ENCODE measurements around the gene KRTAP5-11.
"Not testable (repeated sequence)": the region's sequence is repeated elsewhere in the genome, so short reads cannot be mapped to it uniquely, and the experiment has no call there.

KRTAP5-11 gene

GRCh38 chr11:71554996-71555395 lies 27.7 kb downstream of the KRTAP5-11 start:
- no peak for DNase-seq

GRCh38 chr11:71551711-71552110 lies 31.0 kb downstream of the KRTAP5-11 start:
- no peak for DNase-seq

DNA sequence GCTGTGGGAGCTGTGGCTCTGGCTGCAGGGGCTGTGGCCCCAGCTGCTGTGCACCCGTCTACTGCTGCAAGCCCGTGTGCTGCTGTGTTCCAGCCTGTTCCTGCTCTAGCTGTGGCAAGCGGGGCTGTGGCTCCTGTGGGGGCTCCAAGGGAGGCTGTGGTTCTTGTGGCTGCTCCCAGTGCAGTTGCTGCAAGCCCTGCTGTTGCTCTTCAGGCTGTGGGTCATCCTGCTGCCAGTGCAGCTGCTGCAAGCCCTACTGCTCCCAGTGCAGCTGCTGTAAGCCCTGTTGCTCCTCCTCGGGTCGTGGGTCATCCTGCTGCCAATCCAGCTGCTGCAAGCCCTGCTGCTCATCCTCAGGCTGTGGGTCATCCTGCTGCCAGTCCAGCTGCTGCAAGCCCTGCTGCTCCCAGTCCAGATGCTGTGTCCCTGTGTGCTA lies 33.9 kb downstream of the KRTAP5-11 start:
- DNase-seq: no peak

DNA sequence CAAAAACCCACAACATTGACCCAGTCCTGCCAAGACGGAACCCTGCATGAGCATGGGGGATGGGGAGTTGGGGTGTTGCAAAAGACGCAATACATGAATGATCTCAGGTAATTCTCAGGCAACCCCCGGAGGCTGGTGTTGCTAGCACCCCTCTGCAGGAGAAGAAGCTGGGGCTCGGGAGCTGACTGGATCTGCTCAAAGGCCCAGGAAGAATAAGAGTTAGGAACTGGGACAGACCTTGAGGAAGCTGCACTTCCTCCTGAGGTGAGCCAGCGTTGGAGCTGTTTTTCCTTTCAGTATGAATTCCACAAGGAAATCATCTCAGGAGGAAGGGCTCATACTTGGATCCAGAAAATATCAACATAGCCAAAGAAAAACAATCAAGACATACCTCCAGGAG lies 34.6 kb downstream of the KRTAP5-11 start, which contains the start of gene KRTAP5-9:
KRTAP5-9 (plus strand) TSS at position 301 of the 400 bp plus-strand sequence. CDS start 238 bp downstream, outside the sequence.
- DNase-seq: no peak

DNA sequence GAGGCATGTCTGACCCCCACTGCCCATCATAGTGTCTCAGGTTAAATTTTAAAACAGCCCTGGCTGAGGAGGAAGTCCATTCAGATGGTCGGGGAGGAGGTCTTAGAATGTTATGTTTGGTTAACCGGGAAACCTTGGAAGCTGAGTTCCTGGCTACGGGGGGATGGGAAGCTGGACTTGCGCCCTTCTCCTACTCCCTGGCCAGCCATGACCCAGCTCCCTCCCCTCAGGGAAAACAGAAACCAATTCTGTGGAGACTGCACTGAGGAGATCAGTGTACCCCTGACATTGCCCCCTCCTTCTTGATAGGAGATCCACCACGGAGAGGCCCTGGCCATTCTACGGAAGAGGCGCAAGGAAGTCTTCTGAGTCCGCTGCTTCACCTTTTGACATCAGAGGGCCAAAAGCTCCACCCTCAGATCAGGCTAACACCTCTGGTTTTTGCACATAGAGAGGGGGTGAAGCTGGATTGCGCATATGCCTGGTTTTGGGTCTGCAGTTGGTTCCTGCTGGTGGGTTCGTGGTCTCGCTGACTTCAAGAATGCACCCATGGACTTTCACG lies 37.2 kb downstream of the KRTAP5-11 start:
- no peak for DNase-seq

DNA sequence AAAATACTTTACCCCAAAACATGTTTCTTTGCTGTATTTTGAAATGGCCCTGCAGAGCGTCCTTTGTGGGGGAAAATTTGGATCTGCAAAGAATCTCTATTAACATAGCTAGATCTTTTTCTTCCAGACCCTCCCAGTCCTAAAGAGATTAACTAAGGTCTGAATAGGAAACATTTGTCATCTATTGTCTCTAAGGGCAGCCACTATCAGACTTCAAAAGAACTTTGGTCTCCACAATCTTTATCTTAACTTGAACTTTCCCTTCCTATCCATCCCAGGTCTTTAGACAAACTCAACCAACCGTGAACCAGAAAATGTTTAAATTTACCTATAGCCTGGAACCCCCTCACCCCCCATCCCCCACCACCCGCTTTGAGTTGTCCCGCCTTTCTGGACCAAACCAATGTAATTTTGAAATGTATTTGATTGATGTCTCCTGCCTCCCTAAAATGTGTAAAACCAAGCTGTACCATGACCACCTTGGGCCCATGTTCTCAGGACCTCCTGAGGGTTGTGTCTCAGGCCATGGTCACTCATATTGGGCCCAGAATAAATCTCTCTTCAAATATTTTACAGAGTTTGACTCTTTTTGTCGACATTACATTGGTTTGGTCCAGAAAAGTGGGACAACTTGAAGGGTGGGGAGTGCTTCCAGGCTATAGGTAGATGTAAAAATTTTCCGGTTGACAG lies 38.0 kb downstream of the KRTAP5-11 start:
- no peak for DNase-seq

DNA sequence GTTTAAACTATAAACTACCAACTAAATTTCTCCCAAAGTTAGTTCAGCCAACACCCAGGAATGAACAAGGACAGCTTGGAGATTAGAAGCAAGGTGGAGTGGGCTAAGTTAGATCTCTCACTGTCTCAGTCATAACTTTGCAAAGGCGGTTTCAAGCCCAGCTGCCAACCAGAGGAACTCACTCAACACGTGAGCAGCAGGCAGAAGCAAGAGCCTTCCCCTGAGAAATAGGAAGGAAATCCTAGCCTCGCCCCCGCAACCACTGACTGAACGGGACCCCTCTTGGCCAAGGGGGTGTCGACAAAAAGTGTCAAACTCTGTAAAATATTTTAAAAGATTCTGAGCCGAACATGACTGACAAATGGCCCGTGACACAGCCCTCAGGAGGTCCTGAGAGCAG lies 38.8 kb downstream of the KRTAP5-11 start:
- DNase-seq: no peak

DNA sequence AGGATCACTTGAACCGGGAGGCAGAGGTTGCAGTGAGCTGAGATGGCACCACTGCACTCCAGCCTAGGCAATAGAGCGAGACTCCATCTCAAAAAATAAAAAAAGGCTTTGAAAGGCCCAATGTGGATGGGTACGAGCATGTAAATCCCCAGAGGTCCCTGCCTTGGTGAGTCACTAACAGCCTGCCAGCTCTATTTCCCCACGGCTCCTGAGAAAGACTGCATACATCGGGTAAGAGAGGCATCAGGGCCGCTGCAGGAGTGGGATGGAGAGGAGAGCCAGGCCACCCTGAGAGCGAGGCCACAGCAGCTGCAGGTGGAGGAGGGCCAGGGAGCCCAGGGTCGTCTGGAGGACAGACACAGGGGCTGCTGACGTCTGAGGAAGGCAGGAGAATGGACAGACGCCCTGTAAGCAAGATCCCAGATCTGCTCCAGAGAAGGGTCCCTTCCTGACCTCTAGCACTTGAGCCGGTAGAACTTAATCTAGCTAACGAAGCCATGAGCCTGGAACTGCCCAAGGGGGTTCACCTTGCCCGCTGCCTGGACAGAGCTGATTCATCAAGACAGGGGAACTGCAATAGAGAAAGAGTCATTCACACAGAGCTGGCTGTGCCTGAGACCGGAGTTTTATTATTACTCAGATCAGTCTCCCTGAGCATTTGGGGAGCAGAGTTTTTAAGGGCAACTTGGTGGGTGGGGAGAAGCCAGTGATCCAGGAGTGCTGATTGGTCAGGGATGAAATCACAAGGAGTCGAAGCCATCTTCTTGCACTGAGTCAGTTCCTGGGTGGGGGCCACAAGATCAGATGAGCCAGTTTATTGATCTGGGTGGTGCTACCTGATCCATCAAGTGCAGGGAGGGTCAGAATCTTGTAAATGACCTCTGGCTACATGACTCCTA lies 39.5 kb downstream of the KRTAP5-11 start:
- DNase-seq: no peak

DNA sequence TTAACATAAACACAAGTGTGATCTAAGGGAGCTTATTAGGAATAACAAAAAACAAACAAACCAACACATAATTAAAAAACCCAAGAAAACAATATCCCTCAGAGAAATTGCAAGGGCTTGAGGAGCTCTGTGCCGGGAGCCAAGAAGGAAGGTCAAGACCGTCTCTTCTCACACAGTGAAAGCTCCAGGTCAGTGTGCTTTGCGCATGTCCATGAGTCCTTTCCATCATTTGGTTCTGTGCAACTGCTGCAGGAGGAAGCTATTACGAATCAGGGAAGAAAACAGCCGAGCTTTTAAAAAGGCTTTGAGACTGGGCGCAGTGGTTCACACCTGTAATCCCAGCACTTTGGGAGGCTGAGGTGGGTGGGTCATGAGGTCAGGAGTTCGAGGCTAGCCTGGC lies 40.3 kb downstream of the KRTAP5-11 start:
- no peak for DNase-seq

DNA sequence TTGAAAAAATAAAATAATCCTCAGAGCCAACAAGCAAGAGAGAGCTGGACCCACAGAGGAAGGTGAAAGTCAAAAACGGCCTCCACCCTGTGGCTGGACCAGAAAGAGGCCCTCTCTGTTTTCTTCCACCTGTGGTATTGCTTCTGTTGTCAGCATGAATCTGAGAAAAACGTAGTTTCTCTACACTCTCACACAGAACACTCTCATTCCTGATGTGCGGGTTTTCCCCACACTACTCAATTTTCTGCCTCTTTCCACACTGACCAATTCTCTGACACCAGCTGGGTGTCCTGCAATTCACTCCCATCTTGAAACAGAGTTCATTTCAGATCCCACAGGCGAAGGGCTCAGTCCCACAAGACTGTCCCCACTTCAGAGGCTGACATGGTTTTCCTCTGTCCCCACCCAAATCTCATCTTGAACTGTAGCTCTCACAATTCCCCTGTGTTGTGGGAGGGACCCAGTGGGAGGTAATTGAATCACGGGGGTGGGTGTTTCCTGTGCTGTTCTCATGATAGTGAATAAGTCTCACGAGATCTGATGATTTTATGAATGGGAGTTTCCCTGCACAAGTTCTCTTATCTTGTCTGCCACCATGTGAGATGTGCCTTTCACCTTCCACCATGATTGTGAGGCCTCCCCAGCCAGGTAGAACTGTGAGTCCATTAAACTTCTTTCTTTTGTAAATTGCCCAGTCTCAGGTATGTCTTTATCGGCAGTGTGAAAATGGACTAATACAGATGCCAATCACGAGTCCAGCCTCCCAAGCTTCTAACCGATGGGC lies 42.0 kb downstream of the KRTAP5-11 start:
- DNase-seq: not testable (repeated sequence)

GRCh38 chr11:71539971-71540370 lies 42.7 kb downstream of the KRTAP5-11 start:
- DNase-seq: not testable (repeated sequence)

- no peak for DNase-seq
Observed at GRCh38 chr11:71539017-71539416, 43.7 kb downstream of the KRTAP5-11 start.

DNA sequence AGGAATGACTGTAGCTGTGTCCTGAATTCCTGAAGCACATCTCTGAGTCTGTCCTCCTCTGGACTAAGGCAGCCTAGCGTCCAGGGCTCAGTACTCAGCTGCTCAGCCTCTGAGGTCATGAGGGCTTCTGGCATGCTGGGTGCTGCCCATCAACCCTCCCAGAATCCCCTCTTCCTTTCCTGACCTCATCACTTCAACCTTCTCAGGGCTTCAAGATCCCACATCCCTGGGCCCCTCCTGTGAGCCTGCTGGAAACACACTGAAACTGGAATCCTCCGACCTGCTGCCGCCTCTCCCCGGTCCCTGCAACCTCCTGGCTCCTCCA lies 44.0 kb downstream of the KRTAP5-11 start:
- DNase-seq: no peak

GRCh38 chr11:71537977-71538665 lies 44.6 kb downstream of the KRTAP5-11 start, which contains the start of gene KRTAP5-8:
Gene KRTAP5-8 (plus strand): TSS chr11:71538025. CDS start chr11:71538056, 31 bp downstream.
- DNase-seq: not testable (repeated sequence)

DNA sequence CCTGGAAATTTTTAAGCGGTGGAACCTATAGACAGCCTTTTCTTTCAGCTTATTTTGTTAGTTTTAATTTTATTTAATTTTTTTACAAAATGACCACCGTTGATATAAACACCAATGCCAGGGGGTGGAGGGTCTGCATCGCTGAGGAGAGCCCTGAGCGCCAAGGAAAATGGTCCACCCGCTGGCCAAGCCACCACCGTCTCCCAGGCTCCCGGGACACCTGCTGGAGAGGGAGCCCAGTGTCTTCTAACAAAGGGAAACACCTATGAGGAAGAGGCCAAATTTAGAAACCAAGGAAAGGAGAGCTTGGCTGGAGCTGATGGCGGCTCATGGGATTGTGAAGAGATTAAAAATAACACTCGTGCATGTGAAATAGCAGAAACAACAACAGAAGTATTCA lies 45.1 kb downstream of the KRTAP5-11 start:
- DNase-seq: no peak

DNA sequence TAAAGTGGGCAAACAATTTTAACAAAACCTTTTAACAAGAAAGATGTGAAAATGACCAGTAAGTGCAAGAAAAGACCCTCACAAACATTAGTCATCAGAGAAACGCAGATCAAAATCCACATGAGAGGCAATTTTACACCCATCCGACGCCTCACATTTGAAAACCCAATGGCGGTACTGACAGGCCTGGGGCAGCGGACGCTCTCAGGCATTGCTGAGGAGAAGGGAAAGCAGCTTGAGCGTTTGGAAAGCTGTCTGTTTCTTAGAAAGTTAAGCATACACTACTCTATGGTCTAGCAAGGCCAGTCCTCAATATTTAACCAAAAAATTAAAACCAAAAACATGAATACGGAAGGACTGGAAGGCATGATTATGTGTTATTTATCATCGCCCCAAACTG lies 46.9 kb downstream of the KRTAP5-11 start:
- DNase-seq: no peak

DNA sequence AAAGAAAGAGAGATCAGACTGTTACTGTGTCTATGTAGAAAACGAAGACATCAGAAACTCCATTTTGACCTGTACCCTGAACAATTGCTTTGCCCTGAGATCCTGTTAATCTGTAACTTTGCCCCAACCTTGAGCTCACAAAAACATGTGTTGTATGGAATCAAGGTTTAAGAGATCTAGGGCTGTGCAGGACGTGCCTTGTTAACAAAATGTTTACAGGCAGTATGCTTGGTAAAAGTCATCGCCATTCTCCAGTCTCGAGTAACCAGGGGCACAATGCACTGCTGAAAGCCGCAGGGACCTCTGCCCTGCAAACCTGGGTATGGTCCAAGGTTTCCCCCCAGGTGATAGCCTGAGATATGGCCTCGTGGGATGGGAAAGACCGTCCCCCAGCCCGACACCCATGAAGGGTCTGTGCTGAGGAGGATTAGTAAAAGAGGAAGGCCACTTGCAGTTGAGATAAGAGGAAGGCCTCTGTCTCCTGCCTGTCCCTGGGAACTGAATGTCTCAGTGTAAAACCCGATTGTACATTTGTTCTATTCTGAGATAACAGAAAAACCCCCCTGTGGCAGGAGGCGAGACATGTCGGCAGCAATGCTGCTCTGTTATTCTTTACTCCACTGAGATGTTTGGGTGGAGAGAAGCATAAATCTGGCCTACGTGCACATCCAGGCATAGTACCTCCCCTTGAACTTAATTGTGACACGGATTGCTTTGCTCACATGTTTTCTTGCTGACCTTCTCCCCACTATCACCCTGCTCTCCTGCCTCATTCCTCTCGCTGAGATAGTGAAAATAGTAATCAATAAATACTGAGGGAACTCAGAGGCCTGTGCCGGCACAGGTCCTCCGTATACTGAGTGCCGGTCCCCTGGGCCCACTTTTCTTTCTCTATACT lies 47.7 kb downstream of the KRTAP5-11 start:
- not testable (repeated sequence) for DNase-seq

GRCh38 chr11:71532036-71532610 lies 50.6 kb downstream of the KRTAP5-11 start:
- DNase-seq: no peak

Measured in midbrain (tissue), 1 donor.